KOPT-K1 (cell line): Measurements from ENCODE around the gene TYK2.
"Not testable (repeated sequence)": the region's sequence is repeated elsewhere in the genome, so short reads cannot be mapped to it uniquely, and the experiment has no call there.

Experiments
- H3K27ac ChIP-seq: fragments of 200-600 bp; sonication (generic); 2 replicates; pipeline ENCODE4 v1.5.1; 2016; ENCODE audit warnings: antibody characterized with exemption, mild to moderate bottlenecking, low read depth, low read length; ENCODE audit not compliant: poor library complexity, severe bottlenecking
- H3K36me3 ChIP-seq: fragments of 200-600 bp; sonication (generic); 2 replicates; pipeline ENCODE4 v1.5.1; 2017; ENCODE audit warnings: antibody characterized with exemption, mild to moderate bottlenecking, low read length, moderate library complexity; ENCODE audit not compliant: insufficient read depth
- H3K9me3 ChIP-seq: fragments of 200-600 bp; sonication (generic); 2 replicates; pipeline ENCODE4 v1.5.1; 2017; ENCODE audit warnings: antibody characterized with exemption, low read length, mild to moderate bottlenecking; ENCODE audit not compliant: insufficient read depth, poor library complexity, severe bottlenecking

Gene TYK2

DNA sequence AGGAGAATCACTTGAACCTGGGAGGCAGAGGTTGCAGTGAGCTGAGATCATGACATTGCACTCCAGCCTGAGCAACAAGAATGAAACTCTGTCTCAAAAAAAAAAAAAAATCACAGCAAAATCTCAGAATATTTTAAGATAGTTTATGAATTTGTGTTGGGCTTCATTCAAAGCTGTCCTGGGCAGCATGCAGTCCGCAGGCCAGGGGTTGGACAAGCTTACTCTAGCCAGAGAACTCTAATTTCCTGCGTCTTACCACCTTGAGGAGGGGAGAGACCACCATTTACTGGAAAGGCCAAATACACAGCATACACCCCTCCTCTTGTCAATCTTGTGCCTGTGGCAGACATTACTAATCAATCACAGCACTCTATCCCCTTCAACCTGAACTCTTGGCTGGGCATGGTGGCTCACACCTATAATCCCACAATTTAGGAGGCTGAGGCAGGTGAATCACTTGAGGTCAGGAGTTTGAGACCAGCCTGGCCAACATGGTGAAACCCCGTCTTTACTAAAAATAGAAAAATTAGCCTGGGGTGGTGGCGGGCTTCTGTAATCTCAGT lies 13.3 kb downstream of the TYK2 start:
- not testable (repeated sequence) for H3K9me3 ChIP-seq, H3K27ac ChIP-seq
- peaks cover 93% of the 10 kb centered on the region for H3K36me3 ChIP-seq

DNA sequence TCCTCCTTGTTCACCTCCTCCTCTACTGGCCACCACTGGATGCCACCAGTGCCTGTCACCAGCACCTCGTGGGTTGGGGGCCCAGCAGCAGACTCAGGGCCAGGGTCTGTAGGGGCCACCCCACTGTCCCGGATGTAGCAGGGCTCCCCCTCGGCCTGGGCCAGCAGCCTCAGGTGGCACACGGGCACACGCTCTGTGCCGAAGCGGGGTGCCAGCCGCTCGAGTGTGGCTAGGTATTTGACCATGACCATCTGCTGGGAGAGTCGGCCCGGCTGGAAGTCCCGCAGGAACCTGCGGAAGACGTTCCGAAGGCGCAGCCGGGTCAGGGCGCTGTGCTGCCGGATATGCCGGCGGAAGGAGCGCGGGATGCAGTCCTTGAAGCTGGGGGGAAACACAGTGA lies 14.9 kb downstream of the TYK2 start:
- no peak overlapping the region for H3K27ac ChIP-seq
- H3K36me3 ChIP-seq: peaks cover 95% of the 10 kb centered on the region

DNA sequence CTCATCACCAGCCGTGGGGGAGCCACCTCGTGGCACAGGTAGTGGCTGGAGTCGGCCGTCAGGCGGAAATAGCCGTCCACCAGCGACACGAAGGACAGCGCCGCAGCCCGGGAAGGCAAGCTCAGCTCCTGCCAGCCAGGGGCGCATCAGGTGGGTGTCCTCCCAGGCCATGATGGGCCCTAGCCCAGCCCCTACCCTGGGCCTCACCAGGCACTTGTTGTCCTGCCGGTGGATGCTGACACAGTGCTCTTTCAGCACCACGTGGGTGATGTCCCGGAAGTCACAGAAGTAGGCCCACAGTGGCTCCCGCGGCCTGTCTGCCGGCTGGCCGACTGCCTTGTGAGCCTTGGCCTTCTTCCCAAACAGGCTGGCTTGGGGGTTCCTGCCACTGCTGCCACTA lies 15.7 kb downstream of the TYK2 start:
- H3K27ac ChIP-seq: no peak overlapping the region
- H3K9me3 ChIP-seq: no peaks in the 10 kb centered on the region
- H3K36me3 ChIP-seq: peaks cover 97% of the 10 kb centered on the region

More for the DNA sequence above, 14.9 kb downstream of the TYK2 start:
- no peaks in the 10 kb centered on the region for H3K9me3 ChIP-seq

DNA sequence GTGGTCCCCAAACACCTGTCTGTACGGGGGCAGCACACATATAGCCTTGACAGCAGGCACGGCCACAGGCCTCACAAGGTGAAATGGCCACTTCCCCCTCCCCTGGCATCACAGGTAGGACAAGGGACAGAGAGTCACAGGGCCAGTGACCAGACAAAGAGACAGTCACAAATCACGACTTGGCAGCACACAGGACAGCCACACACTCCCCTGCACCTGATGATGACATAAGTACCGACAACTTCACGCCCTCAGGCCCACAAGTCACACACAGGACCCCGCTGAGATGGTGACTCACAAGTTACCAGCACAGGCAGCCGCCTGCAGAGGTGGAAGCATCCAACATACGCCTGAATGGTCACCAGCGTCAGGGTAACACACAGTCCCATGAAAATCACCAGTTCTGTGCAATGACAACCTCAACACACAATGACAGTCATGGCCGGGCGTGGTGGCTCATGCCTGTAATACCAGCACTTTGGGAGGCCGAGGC lies 16.5 kb downstream of the TYK2 start:
- no peak overlapping the region for H3K27ac ChIP-seq
- H3K9me3 ChIP-seq: no peaks in the 10 kb centered on the region
- H3K36me3 ChIP-seq: peaks cover 96% of the 10 kb centered on the region

DNA sequence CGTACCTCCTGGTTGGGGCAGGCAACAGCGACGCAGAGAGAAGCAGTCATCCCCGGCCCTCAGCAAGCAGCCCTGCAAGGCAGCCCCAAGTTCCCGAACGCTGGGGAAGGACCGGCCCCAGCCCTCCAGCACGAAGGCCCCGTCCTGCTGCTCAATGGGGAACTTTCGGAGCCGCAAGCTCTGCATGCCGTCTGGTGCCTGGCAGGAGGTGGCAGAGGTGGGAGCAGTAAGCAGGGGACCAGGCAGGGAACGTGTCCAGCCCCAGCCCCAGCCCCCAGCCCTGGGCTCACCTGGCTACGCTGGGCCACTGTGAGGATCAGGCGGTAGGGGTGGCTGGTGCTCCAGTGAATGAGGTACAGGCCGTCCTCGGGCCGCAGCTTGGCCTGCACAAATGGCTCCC lies 18.1 kb downstream of the TYK2 start:
- peaks cover 96% of the 10 kb centered on the region for H3K36me3 ChIP-seq
- no peak overlapping the region for H3K27ac ChIP-seq

DNA sequence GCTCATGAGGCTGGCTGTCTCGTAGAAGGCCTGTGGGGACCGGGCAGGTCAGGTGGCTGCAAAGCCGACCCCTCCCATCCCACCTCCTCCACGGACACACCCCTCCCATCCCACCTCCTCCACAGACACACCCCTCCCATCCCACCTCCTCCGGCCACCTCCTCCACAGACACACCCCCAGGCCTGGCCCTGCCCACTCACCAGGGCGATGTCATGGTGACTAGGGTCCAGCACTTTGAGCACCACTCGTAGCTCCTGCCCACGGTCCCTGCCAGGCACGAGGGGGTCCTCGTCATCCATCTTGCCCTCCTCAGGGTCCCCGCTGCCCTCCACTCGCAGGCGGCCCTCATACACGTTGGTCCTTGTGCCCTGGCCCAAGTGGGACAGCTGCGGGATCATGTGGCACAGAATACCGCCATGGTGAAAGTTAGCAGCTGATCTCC lies 18.8 kb downstream of the TYK2 start:
- Histone ChIP-seq H3K9me3 (no peaks in the 10 kb centered on the region), H3K27ac (no peak overlapping the region), H3K36me3 (peaks cover 96% of the 10 kb centered on the region)

More for the DNA sequence above, 18.1 kb downstream of the TYK2 start:
- H3K9me3 ChIP-seq: no peaks in the 10 kb centered on the region

DNA sequence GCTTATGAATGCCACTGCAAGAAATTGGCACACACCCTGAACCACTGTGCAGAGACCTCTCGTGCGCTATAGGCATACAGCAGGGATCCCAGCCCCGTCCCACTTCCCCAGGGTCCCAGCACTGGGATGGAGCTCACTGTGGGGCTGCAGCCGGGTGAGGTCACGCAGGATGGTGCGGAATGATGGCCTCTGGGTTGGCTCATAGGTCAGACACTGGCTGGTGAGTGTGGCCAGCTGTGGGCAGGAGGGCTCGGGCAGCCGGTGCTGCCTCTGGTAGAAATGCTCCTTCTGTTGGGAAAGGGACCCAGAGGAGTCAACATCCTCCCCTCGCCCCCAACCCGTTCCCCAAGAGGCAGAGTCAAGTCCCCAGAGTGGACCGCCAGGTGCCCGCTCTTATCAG lies 23.9 kb downstream of the TYK2 start:
- peaks cover 82% of the 10 kb centered on the region for H3K36me3 ChIP-seq
- H3K9me3 ChIP-seq: no peaks in the 10 kb centered on the region
- no peak overlapping the region for H3K27ac ChIP-seq

DNA sequence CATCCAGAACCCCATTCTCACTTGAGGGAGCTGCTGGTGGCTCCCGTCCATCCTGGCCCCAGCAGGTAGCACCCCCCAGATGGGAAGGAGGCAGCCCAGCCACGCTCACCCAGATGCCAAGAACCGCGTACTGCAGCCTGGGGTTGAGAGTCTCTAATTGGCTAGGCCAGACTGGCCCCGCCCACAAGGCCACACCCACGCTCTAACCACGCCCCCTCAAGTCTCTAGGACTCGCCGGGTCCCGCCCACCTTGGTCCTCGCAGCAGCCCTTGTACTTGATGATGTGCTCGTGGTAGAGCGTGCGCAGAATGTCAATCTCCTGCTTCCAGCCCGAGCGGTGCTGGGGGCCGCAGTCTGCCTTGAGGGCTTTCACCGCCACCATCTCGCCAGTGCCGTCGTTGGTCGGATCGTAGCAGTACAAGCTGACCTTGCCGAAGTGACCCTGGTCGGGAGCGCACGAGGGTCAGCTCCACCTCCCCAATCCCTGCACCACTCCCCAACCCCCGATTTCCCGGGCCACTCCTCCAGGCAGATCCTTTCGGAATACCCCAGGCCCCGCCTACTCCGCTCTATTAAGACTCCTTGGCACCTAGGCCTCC lies 26.5 kb downstream of the TYK2 start:
- H3K36me3 ChIP-seq: peaks cover 79% of the 10 kb centered on the region

DNA sequence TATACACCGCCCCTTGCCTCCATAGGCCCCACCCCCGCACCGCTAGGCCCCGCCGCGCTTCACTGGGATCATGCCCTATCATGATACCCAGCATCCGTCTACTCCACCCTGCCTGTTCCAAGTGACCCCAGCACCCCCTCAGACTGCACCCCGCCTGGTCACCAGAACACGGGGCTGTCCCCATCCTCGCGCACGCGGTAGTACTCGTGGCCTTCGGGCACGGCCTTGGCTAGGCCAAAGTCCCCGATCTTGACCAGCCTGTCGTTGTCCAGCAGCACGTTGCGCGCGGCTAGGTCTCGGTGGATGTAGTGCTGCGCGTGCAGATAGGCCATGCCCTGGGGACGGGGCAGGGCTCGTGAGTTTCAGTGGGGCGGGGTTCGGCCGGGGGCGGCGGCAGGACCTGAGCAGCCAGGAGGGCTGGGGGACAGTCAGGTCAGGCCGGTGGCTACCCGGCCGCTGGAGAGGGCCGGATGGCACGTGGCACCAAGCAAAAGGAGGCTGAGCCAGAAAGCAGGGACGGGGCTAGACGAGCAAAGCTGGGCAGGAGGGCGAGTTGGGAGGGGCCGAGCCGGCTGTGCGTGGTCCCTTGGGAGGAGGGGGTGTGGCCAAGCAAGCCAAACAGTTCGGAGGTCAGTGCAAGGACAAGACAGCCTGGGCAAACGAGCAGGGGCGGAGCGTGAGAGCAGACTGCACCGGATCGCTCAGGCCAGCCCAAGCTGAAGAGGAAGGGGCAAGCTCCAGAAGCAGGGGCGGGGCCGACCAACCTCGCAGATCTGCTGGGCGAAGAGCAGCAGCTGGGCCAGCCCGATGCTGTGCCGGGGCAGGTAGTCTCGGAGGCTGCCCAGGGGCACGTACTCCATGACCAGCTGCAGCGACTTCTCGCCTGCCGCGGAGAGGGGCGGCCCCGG lies 27.4 kb downstream of the TYK2 start:
- no peak overlapping the region for H3K27ac ChIP-seq
- peaks cover 70% of the 10 kb centered on the region for H3K36me3 ChIP-seq
- no peaks in the 10 kb centered on the region for H3K9me3 ChIP-seq

More for the DNA sequence above, 26.5 kb downstream of the TYK2 start:
- Histone ChIP-seq H3K27ac (no peak overlapping the region), H3K9me3 (no peaks in the 10 kb centered on the region)

DNA sequence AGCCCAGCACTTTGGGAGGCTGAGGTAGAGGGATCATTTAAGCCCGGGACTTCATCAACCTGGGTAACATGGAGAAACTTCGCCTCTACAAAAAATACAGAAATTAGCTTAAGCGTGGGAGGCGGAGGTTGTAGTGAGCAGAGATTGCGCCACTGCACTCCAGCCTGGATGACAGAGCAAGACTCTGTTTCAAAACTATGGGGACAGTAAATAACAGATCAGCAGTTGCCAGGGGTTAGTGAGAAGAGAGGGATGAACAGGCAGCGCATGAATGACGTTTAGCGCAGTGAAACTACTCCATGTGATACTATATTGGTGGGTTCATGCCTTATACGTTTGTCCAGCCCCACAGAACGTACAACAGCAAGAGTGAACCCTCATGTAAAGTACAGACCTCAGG lies 33.9 kb downstream of the TYK2 start:
- no peak overlapping the region for H3K27ac ChIP-seq
- peaks cover 19% of the 10 kb centered on the region; the same call in 1 of the 2 replicates for H3K36me3 ChIP-seq

DNA sequence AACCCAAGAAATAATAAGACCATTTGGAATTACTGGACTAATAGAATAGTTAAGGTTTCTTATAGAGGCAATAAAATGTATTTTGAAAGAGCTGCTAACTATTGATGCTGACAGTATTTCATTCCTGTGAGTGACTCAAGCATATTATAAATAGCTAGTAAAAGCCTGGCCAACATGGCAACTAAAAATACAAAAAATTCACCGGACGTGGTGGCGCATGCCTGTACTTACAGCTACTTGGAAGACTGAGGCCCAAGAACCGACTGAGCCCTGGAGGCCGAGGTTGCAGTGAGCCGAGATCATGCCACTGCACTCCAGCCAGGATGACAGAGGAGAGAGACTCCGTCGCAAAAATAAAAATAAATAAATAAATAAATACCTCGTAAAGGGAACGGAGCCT lies 35.6 kb downstream of the TYK2 start:
- H3K9me3 ChIP-seq: no peaks in the 10 kb centered on the region
- H3K36me3 ChIP-seq: peaks cover 2% of the 10 kb centered on the region; the same call in 1 of the 2 replicates
- no peak overlapping the region for H3K27ac ChIP-seq

More for the DNA sequence above, 33.9 kb downstream of the TYK2 start:
- H3K9me3 ChIP-seq: no peaks in the 10 kb centered on the region

DNA sequence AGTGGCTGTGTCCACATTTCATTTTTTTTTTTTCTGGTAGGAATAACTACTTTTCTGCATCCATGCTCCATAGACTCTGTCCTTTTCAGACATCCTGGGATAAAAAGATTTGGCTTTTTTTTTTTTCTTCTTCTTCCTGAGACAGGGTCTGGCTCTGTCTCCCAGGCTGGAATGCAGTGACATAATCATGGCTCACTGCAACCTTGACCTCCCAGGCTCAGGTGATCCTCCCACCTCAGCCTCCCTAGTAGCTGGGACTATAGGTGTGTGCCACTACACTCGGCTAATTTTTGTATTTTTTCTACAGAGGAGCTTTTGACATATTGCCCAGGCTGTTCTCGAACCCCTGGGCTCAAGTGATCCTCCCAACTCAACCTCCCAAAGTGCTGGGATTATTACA lies 36.9 kb downstream of the TYK2 start:
- no peaks in the 10 kb centered on the region for H3K9me3 ChIP-seq
- H3K27ac ChIP-seq: no peak overlapping the region
- H3K36me3 ChIP-seq: no peaks in the 10 kb centered on the region

DNA sequence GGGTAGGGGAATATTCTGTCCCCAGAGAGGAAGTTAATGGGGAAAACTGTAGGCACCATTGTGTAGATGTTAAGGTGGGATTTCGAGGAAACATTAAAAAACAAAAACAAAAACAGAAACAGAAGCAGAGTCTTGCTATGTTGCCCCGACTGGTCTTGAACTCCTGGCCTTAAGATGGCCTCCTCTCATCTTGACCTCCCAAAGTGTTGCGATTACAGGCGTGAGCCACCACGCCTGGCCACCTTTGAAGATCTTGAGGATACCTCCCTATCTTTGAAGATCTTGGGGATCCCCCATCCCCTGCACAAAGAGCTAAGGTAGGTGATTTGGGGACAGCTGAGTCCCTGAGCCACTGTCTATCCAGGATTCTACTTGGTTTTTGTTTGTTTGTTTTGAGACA lies 40.4 kb downstream of the TYK2 start:
- no peaks in the 10 kb centered on the region for H3K9me3 ChIP-seq
- peaks cover 15% of the 10 kb centered on the region; the same call in 1 of the 2 replicates for H3K36me3 ChIP-seq
- H3K27ac ChIP-seq: peak overlapping the region; percentile 80

DNA sequence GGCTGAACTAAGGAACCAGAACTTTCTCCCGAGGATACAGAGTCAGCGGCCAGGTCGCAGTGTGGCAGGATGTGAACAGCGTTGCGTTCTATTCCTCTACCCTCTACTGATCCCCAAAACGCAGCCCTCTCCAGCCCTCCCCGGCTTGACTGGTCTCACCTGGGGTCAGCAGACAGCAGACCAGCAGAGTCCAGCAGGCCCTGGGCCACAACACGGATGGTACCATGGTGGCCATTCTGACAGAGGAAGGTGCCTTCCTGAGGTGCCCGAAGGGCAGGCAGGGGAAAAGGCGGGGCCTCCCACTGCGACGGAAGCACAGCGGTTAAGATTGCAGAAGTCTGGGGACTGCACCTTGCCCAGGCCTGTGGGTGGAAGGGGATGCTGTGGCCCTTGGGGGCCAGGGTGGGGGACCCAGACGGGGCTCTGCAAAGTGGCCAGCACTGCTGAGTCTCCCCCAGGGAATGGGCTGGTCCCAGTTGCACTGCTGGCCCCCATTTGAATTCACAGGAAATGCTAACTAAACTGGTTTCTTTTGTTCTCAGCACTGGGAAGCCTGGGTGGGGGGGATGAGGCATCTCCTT lies 40.9 kb downstream of the TYK2 start, which contains the start of gene ICAM3:
TSS of gene ICAM3 (minus strand) at position 245 of the 581 bp plus-strand sequence. CDS start at position 235, 10 bp downstream.
- H3K36me3 ChIP-seq: peaks cover 20% of the 10 kb centered on the region; the same call in 1 of the 2 replicates
- H3K27ac ChIP-seq: peak within 1 kb of the TSS; percentile 80
- H3K9me3 ChIP-seq: no peaks in the 10 kb centered on the region

DNA sequence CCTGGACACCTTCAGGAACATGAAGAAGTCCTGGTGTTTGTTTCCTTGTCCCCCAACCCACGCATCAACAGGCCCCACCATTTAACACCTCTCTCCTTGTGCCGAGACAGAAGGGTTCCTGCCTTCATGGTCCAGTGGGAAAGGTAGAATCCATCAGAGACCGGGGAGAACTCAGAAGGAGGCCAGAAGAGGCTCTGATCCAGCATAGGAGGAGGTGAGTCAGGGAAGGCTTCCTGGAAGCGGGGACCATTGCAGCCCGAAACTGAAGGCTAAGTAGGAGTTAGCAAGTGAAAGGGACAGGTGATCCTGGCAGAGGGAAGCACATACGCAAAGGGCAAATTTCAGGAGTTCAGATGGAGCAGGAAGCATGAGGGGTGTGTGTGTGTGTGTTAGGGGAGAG lies 41.4 kb downstream of the TYK2 start:
- Histone ChIP-seq H3K36me3 (peaks cover 24% of the 10 kb centered on the region; the same call in 1 of the 2 replicates), H3K27ac (peak overlapping the region; percentile 80), H3K9me3 (no peaks in the 10 kb centered on the region)
